GM19455 (cell line): ENCODE data around the gene TEX2.
"Not testable (repeated sequence)": the region's sequence is repeated elsewhere in the genome, so short reads cannot be mapped to it uniquely, and the experiment has no call there.

ENCODE experiments used
- ATAC-seq: cut with Tn5 transposase; IDR thresholded peaks from one replicate; pipeline ENCODE4 v1.9.1; 2021; ENCODE audit not compliant: unreplicated experiment

Gene TEX2

DNA sequence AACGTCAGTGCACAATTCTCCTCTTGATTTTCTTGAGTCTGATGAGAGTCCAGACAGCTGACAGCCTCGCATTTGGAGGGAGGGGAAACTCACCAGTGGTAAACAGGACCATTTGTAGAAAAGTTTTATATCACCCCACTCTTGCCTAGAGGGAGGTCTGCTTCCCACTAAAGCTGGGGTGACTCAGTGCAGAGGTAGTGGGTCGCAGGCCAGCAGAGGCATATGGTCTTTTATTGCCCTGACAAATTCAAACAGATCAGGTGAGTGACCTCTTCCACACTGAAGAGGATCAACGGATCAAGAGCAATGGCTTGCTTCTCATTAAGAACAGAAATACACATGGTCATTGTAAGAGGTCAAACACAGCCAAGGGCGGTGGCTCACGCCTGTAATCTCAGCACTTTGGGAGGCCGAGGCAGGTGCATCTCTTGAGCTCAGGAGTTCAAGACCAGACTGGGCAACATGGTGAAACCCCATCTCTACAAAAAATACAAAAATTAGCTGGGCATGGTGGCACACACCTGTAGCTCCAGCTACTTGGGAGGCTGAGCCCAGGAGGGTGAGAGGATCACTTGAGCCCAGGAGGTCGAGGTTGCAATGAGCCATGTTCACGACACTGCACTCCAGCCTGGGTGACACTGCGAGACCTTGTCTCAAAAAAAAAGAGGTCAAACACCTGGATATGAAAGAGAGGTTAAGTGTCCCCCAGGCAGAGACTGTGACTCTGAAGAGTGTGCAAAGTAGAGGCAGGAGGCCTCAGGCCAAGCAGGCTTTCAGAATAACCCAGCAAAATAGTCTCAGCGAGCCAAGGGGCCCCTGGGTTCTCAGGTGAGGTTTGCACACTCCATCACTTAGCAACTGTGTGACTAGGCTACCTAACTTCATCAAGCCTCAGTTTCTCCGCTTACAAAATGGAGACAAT is 76.6 kb downstream of the TEX2 start:
- ATAC-seq: no peak

DNA sequence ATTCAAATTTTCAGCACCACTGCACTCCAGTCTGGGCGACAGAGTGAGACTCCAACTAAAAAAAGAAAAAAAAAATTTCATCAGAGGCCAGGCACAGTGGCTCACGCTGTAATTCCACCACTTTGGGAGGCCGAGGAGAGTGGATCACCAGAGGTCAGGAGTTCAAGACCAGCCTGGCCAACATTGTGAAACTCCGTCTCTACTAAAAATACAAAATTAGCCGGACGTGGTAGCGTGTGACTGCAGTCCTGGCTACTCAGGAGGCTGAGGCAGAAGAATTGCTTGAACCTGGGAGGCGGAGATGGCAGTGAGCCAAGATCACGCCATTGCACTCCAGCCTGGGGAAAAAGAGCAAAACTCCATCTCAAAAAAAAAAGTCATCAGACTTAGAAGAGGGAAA is 77.5 kb downstream of the TEX2 start:
- not testable (repeated sequence) for ATAC-seq

DNA sequence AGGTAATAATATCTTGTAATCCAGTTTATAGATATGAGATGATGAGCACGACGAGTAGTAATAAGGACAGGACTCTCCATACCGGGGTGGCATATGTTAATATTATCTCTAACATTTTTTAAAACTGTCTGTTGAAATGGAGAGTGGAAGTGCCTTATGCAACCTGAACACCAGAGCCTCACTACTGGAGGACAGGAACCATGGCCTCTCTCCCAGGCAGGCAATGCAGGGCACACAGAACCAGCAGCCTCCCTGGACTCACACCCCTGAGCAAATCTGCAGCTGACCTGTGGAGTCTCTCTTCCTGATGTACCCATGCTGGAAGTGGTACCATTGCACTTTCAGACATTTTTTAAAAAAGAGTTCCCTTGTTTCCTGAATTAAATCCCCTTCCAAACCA is 78.0 kb downstream of the TEX2 start:
- no peak for ATAC-seq

DNA sequence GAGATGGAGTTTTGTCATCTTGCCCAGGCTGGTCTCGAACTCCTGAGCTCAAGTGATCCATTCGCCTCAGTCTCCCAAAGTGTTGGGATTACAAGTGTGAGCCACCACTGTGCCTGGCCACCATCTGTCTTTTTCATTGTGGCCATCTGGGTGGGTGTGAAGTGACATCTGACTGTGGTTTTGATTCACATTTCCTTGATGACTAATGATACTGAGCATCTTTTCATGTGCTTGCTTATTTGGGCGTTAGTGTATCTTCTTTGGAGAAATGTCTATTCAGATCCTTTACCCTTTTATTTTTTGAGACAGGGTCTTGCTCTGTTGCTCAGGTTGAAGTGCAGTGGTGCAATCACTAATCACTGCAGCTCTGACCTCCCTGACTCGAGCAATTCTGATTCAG is 79.2 kb downstream of the TEX2 start:
- ATAC-seq: no peak

DNA sequence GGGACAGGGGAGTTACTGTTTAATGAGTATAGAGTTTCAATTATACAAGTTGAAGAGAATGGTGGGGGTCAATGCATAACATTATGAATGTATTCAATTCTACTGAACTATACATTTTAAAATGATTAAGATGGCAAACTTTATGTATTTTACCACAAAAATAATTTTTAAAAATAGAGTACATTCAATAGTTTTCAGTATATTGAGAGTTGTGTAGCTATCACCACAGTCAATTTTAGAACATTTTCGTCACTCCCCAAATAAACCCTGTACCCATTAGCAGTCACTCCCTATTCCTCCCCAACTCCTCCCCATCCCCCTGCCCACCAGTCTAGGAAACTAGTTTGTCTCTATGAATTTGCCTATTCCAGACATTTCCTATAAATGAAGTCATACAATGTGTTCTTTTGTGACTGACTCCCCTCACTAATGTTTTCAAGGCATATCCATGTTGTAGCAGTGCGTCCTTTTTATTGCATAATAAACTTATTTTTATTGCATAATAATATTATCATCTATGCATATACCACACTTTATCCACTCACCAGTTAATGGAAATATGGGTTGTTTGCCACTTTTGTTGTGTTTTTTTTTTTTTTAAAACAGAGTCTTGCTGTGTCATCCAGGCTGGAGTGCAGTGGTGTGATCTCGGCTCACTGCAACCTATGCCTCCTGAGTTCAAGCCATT is 80.6 kb downstream of the TEX2 start:
- ATAC-seq: no peak

DNA sequence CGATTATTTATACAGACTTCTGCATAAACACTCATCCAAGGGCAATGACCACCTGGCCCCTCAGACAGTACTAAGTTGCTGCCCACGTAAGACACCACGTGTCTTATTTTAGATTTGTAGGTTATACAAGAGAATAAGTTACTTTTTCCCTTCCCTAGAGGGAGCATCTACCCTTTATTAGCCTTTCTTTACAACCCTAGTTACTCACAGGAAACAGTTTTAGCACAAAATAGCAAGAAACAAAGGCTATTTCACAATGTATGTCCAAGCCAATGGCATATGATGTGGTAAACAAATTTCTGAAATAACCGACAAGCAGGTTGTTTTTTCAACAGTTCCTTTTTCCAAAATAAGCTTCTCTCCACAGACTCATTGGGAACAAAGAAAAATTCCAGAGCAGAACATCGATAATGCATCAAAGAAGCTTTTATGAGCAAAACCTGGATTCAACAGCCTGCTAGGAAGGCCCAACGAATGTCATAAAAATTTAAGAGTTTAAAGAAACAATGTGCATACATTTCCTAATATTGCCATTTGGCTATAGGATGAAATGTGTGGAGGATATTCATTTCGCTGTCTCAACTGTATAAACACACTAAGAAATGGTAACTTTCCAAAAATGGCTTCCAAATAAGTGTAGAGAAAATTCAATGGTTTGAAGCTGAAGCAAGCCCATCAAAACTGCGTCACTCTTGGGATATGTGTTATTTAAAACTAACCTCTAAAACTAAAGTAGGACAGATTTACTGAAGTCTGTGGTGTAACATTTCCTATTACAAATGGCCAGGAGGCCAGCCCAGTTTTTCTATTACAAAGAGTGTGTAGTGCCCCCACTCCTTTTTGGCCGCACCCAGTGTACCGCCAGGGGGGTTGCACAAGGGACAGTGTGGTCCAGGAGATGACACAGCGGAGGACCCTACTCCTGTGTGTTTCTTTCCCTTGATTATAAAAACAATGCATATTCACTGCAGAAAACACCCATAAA is 82.7 kb downstream of the TEX2 start:
- no peak for ATAC-seq

DNA sequence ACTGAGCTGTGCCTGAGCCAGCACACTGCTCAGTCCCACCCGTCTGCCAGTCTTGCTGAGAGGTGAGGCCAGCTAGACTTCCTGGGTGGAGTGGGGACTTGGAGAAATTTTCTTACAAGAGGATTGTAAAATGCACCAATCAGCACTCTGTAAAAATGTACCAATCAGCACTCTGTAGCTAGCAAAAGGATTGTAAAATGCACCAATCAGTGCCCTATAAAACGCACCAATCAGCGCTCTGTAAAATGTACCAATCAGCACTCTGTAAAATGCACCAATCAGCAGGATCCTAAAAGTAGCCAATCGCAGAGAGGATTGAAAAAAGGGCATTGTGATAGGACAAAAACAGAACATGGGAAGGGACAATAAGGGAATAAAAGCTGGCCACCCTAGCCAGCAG is 84.0 kb downstream of the TEX2 start:
- ATAC-seq: not testable (repeated sequence)

DNA sequence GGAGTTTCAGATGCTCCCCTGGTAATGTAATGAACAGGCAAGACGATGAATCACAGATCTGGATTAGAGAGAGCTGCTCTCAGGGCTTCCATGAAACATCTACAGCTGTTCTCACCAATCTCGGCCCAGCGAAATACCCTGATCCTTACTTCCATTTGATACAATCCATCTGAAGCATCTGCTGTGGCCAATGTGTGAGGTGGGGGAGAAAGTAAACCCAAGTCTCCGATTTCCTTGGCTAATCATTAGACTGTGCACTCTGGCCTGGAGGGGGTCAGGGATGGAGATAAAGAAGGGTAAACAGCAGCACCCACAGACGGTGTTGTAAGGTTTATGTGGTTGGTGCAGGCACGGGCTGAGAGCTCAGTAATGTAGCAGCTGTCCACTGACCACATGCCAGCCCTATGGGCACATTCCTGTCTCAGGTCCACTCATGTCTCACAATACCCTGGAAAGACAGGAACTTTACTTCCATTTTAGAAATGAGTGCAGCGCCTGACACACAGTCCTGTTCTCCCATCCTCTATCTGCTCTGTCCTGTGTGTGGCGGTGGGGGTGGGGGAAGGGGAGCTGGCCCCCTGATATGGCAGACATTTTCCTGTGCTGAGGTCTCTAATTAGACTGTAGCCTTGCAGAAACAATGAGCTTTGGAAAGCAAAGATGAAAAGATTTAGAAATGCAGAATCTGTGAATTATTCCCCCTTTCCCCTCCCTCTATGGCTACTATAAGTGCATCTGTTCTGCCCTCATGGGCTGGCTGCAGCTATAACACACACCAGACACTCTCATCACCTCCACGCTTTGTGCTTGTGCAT is 84.8 kb downstream of the TEX2 start:
- ATAC-seq: no peak

DNA sequence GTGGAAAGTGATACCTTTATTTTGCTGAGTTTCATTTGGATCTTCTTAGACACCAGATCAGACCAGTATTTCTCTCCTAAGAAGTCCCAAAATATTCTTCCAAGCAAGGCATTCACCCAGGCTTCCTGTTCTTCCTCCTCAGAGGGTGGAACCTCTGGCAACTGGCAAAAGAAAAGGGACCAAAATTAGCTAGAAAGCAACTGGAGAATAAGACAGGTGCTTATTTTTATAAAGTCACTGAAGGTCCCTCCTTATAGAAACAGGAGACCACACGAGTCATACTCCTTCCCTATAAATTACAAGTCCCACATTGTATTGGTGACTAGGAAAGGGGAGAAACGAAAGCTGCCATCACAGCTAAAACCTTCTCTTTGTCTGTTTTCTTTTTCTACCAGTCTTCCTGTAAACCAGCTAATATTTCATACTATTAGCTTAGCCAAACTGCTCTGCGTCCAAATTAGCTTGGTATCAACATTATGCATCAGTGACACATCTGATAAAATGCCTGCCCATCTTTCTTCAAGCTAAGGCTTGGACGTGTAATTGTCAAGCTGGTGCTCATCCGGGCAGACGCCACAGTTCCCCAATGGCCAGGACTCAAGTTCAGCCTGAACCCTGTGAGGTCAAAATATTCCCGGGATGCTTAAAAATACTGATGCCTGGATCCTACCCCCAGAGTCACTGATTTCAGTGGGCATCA is 85.6 kb downstream of the TEX2 start:
- no peak for ATAC-seq

DNA sequence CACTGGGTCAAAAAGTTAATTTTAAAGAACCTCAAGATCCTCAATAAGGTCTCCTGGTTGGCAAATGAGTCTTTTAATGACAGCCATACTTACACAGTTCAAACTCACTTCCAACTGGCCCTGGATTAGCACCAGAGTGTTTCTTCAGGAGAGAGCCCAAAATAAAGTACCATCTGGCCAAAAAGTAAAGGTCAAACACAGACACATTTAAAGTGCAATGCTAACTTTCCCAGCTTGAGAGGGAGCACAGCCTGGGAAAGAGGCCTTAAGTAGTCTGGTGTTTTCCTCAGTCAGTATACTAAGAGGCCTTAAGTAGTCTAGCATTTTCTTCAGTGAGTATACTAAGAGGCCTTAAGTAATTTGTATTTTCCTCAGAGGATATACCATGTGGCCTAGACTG is 86.5 kb downstream of the TEX2 start:
- no peak for ATAC-seq

DNA sequence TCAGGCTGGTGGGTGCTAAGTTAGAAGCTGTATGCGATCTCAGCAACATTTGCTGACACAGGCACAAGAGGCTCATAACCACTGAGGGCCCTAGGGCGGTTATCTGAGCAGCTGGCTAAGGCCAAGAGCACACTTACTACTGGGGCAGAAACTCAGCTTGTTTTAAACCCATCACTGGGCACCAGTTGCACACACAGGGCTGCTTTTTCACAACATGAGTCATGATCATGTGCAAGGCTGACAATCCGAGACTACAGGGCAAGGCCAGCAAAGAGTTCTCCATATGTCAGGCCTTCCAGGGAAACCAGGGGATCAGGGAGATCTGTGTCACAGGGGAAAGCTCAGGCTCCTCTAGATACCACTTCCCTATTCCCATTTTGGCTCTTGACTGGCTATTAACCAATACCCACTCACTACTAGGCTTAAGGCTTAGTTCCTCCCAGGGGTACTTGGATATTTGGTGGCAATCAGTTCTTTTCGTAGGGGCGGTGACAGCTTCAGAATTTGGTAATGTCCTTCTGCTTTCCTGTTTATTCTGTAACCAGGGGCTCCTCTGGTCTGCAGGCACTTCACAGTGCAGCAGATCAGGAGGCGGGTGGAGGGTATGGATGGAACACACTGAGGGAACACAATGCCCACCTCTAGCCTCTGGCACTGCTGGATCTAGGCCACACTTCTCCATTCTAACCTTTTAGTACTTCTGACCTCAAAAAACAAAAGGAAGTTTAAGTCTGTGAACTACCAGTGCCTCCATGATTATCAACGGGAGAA is 88.2 kb downstream of the TEX2 start:
- no peak for ATAC-seq

DNA sequence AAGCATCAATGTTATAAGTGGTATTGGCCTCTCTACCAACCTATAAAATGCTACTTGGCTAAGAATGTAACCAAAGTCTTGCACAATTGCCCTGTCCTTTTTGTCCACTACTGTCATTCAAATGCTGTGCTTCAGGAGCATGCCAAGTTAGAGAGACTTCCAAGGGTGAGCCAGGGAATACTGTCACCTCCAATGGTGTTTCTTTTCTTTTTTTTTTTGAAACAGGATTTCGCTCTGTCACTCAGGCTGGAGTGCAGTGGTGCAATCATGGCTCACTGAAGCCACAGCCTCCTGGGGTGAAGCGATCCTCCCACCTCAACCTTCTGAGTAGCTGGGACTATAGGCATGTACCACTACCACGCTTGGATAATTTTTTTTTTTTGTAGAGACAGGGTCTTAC is 89.4 kb downstream of the TEX2 start:
- no peak for ATAC-seq

DNA sequence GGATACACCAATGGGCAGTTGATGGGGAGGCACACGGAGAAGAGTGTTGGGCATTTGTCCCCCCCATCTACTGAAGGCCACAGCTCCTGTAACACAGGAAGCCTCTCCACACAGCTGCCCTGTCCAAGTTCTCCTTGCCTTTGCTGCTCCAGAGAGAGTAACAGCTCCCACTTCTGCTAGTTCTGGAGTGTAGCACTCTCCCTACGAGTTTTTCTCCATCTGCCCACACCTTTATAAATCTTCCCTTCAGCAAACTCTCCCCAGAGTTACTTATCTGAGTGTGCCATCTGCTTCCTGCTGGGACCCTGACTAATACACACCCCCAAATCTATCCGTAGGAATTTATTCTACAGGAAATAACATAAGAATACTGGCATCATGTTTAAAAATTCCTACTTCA is 90.5 kb downstream of the TEX2 start:
- no peak for ATAC-seq

DNA sequence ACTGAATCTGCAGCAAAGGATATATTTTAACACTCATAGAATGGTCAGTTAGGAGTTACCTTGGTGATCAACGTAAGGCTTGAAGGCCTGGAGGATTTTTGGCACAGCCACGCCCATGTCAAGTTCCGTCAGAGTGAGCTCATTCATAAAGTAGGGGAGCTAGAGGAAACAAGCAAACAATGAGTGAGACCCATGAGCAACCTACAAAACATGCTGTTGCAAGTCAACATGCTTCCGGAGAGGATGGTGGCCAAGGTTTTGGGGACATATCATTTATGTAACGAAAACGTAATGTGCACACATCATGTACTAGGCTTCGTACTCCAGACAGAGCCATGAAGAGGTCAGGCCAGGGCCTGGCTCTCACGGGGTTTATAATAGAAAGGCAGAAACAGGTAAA is 92.0 kb downstream of the TEX2 start:
- ATAC-seq: no peak

DNA sequence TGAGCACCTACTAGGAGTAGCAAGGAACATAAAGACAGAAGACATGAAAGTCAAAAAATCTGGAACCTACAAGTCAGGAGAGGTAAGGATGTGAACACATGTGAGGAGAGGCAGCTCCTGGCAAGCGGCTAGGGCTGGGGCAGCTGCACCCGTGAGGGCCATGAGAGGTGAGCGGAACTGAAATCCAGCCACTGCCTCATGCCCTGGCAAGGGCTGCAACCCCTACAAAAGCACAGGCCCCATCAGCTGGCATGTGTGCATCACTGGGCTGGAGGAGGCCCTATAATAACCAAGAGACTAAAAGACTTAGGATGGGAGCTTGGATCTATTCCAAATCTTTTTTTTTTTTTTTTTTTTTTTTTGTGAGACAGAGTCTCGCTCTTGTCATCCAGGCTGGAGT is 92.8 kb downstream of the TEX2 start:
- ATAC-seq: no peak

DNA sequence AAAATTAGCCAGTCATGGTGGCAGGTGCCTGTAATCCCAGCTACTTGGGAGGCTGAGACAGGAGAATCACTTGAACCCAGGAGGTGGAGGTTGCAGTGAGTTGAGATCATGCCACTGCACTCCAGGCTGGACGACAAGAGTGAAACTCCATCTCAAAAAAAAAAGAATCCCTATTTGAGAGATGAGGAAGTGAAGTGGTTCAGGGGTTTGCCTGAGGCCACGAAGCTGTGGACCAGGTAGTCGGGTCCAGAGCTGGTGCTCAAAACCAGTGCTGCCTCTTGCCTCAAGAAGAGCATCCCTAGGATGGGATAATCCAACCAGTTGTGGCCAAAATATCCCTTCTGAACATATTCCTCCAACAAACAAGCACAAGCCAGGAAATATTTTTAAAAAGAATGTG is 95.4 kb downstream of the TEX2 start:
- not testable (repeated sequence) for ATAC-seq

DNA sequence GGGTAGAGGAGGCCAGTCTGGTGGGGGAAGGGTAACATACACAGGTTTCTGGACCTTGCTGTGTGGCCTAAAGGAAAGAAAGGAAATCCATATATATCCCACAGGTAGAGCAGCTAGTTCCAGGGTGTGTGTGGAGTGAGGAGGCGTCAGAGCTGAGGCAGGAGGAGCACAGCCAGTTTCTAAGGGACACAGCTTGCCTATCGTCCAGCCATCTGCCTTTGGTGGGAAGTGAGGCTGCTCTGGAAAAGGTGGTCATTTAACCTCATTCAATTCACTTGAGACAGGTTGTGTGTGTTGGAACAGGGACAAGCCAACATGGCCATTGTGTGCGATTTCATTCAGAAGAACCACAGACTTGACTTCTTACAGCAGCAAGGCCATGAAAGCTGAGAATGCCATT is 96.2 kb downstream of the TEX2 start:
- no peak for ATAC-seq

DNA sequence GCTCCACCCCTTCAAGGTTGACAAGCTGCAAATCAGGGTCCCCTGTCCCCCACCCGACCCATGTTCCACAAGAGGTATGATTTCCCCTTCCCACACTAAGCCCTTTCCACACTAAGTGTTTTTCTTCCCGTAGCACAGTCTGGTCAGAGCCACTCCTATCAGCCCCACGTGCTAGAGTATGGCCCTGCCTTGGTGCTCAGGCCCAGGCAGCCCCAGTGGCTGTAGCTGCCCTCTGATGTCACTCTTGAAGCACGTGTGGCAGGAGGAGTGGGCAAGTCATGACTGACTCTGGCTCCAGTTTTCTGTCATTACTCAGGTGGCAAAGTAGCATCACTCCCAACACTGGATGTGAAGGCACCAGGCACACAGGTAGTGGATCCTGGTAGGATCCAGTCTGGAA is 97.7 kb downstream of the TEX2 start:
- ATAC-seq: no peak
